GM19025 (cell line): ENCODE results near the gene GIPC1.
"Not testable (repeated sequence)": the region's sequence is repeated elsewhere in the genome, so short reads cannot be mapped to it uniquely, and the experiment has no call there.

Experiments
- ATAC-seq: cut with Tn5 transposase; IDR thresholded peaks from one replicate; pipeline ENCODE4 v1.9.1; 2021; ENCODE audit warnings: mild to moderate bottlenecking, low read depth, moderate library complexity; ENCODE audit not compliant: unreplicated experiment

Gene GIPC1

DNA sequence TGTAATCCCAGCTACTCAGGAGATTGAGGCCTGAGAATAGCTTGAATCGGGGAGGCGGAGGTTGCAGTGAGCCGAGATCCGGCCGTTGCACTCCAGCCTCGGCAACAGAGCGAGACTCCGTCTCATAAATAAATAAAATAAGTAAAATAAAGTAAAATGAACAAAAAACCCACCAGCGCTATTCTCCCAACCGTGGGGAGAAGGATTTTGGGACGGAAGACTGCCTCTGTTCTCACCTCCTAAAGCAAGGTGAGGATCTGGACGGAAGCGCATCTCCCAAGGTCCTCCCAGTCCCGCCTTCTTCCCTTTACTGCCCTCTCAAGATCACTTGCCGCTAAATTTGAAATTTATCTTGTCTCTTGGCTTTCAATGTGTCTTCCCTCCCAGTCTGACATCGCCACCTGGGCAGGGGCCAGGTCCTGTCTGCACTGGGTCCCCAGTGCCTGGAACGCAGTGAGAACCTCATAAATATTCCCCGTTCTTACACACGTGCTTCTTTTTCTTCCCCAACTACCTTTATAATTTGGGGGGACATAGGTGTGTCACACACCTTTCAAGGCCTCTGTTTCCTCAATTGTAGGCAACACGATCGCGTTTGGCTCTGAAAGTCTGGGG lies 23.4 kb upstream of the GIPC1 start:
- no peak for ATAC-seq

DNA sequence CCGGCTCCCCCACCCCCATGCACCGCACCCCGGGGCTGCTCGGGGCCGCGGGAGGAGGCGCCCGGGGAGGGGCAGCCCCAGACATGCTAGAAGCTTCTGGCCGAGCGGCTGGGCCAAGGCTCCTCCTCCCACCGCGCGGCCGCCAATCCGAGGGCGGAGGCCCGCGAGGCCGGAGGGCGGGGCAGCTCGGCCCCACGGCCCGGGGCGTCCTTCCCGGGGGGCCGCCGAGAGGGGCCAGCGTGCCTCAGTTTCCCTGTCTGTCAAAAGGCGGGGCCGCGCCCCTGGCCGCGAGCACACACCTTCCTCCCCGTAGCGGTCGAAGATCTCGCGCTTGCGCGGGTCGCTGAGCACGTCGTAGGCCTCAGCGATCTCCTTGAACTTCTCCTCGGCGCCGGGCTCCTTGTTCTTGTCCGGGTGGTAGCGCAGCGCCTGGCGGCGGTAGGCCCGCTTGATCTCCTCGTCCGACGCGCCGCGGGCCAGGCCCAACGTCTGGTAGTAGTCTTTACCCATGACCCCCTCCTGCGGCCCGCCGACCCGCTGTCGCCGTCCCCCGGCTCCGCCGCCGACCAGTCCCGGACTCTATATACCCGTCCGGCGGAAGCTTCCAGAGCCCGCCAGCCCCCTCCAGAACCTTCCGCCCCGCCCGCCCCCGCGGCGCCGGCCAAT lies 22.0 kb upstream of the GIPC1 start, which contains the start of gene DNAJB1:
TSS of gene DNAJB1 (minus strand) at position 558 of the 666 bp plus-strand sequence. CDS start at position 510, 48 bp downstream.
- ATAC-seq, result peak; percentile 55

DNA sequence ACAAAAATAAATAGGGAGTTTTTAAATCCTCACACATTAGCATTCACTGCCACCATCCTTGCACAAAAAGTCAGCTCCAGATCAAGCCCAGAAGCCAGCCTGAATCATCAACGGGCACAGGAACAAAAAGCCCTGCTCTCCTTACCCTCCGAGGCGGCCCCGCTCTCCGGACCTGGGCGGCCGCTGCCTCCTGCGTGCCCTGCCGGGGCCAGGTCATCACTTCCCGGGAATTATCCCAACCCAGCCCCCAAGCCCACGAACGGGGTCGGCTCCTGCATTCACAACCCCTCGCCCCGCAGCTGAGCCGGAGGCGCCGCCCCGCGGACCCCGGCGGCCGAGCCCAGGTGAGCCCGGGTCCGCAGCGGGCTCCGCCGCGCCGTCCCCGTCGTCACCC lies 21.5 kb upstream of the GIPC1 start:
- ATAC-seq, result no peak

DNA sequence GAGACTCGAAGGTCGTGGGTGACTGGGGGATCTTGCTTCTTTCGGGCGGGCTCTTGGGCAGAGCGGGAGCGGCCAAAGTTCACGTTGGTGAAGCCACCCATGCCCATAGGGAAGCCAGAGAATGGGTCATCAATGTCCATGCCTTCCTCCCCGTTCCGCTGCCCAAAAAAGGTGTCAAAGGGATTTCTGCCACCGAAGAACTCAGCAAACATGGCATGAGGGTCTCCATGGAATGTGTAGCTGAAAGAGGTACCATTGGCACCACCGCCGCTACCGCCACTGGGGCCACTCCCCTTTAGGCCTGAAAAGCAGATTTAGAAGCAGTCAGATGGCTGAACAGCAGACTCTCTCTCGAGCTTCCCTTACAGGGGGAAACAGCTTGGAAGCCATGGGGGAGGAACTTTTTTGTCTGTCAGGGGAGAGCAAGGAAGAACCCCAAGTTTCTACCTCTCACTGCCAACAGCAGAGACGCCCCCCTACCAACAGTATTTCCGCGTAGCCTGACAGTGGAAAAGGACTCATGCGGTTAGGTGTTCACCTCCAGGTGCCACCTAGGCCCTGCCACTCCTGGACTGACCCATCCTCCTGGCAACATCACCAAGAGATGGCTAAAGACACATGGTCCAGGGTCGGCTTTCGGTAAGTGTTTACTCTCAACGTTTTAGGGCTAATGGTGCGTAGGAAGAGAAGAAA lies 21.0 kb upstream of the GIPC1 start:
- ATAC-seq, result no peak

DNA sequence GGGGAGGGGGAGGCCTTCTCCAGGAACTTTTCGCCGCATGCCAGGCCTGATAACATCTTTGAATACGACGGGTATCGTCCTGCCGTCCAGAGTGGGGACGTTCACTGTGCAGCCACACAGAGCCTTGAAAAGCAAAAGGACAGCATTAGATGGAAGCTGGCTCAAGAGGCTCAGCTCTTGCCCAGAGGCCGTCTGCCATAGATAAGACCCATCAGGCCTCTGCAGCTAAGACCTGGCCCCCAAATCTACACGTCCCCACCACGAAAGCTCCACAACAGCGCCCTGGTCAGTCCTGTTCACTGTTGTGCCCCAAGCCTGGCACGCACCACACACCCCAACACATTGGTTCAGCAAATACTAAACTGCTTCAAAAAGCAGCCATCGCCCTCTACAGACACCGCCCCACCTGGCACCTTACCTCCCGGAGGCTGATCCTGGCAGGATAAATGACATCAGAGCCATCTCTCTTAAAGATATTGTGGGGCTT lies 20.2 kb upstream of the GIPC1 start:
- no peak for ATAC-seq

DNA sequence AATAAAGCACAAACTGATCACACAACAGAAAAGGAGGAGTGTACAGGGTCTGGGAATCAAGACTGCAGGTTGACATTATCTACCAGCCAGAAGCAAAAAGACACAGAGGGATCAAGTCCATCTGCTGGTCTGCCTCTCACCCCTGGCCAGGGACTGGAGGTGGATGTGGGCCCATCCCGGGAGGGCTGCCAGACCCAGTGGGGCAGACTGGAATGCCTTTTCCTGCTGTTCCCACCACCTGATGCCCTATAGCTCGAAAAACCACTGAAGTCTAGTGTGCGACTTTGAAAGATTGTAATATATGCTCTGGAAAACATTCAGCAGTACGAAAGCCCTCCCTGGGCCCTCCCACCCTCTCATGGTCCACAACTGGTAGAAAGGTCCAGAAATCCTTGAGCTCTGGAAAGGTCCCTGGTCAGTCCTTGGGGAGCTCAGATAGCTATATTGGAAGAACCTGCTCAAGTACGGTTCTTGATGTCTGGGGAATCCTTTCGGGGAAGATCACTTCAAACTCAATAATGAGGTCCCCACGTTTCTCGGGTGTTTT lies 19.6 kb upstream of the GIPC1 start:
- ATAC-seq, result no peak

DNA sequence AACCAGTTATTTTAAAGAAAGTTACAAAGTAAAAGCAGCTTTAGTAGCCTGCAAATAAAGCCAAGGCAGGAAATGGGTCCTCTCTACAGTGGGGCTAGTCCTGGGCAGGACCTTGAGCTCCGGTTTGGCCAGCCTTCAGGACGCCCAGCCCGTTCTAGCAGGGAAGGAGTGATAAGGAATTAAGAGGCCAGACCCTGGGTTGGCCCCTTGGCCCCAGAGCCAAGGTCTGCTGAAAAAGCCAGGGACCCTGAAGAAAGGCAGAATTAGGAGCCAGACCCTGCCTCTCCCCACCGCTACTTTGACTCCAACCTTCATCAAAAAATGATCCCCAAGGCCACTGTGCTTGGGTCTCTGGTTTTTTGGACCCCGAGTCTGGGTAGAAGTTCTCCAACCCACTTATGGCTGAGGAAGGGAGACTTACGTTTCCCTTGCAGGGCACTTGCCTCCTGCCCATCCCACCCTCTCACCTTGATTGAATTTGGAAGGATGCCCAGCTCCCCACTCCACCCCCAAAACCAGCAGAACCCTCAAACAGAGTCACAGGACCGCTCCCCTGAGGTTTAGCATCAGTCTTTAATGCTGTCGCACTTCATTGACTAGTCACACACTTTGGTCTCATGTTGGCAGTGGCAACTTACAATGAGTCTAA lies 18.4 kb upstream of the GIPC1 start:
- no peak for ATAC-seq

DNA sequence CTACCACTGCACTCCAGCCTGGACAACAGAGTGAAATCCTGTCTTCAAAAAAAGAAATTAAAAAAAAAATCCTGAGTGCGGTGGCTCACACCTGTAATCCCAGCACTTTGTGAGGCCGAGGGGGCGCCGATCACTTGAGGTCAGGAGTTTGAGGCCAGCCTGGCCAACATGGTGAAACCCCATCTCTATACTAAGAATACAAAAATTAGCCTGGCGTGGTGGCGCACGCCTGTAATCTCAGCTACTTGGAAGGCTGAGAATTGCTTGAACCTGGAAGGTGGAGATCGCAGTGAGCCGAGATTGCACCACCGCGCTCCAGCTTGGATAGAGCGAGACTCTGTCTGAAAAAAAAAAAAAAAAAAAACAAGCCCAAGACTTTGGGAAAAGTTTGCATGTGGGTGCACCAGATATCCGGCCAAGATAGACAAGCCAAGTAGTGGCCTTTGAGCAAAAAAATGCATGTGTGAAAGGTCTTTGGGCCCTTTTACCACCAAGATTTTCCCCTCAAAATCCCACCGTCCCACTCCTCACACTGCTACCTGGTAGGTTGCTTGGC lies 16.6 kb upstream of the GIPC1 start:
- no peak for ATAC-seq

DNA sequence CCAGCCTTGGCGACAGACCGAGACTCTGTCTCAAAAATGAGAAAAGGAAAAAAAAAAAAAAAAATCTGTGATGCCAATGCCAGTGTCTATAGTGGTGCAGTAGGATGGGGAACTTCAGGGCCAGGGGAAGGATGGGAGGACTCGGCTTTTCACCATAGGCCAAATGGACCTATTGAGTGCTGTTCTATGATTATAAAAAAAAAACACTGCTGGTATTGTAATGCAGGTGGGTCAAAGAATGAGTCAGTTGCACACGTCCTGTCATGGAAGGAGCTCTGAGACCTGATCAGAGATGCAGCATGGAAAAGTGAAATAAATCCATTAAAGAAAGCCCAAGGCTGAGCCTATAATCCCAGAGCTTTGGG lies 15.3 kb upstream of the GIPC1 start:
- no peak for ATAC-seq

DNA sequence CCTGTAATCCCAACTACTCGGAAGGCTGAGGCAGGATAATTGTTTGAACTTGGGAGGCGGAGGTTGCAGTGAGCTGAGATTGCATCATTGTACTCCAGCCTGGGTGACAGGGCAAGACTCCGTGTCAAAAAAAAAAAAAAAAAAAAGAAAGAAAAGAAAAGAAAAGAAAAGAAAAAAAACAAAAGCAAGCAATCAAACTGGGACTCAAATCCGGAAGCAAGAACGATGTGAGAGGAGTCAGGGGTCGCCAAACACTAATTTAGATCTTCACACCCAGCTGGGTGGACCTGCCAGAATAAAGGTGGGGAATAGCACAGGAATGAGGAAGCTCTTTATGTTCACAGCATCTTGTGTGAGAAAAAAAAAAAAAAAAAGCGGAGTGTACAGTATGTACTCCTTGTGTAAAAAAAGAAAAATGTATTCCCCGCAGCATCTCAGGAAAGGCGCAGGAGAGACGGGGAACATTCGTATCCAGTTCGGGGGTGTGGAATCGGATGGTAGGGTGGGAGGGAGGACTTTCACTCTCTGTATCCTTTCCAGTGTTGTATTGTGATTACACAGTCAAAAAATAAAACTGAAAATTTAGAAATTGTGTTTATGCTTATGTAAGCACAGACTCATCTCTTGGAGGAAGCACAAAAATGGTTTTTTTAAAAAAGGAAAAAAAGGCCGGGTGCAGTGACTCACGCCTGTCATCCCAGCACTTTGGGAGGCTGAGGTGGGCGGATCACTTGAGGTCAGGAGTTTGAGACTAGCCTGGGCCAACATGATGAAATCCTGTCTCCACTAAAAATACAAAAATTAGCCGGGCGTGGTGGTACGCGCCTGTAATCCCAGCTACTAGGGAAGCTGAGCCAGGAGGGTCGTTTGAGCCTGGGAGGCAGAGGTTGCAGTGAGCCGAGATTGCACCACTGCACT lies 14.6 kb upstream of the GIPC1 start:
- no peak for ATAC-seq

DNA sequence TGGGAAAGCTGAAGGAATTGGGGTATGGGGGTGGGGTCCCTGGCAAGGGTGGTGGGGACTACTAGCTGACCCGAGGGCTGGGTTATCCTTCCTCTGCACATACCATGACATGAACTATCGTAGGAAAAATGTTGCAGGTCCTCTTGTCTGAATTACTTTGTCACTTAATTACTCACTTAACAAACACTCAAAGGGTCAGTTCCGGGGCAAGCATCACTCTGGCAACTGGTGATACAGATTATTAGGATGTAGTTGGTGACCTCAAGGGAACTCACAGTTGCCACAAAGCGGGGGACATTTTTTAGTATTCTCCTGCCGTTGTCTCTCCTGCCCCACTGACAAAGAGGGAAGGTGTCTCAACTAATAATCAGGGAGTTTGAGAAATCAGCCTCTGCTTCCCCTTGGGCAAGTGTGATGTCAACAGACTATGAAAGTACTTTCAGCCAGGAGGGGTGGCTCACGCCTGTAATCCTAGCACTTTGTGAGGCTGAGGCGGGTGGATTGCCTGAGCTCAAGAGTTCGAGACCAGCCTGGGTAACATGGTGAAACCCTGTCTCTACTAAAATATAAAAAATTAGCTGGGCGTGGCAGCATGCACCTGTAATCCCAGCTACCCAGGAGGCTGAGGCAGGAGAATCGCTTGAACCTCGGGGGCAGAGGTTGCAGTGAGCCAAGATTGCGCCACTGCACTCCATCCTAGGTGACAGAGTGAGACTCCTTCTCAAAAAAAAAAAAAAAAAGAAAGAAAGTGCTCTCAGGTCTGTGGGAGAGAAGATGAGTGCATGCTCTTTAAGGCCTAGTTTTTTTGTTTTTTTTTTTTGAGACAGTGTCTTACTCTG lies 12.0 kb upstream of the GIPC1 start:
- no peak for ATAC-seq

DNA sequence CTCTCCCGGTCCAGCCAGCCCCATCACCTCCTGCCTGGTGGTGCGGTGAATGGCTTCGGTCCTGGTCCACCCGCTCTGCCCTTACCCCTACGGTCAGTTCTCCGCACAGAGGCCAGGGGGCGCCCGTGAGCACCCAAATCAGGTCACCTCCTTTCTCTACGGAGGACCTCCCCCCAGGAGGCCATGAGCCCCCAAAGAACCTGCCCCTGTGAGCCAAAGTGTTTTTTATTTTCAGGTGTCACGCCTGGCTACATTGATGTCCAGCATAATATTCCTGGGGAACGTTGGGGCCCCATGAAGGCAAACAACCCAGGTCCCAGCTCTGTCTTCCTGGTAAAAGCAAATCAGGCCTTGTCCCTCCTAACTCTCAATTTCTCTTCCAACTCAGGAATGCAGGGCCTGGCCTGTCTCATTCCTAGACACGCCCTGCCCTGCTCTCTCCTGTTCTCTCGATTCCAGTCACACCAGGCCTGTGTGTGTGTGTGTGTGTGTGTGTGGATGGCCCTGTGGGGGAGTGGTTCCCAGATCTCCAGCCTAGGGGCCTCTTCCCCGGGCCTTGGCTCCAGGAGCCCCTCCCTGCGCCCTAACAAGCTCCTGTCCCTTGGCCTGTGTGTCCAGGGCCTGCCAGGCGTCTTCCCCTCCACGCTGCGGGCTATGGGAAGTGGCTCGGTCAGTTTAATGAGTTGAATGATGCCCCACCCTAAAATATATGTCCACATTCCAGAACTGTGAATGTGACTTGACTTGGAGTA lies 9.7 kb upstream of the GIPC1 start:
- no peak for ATAC-seq

DNA sequence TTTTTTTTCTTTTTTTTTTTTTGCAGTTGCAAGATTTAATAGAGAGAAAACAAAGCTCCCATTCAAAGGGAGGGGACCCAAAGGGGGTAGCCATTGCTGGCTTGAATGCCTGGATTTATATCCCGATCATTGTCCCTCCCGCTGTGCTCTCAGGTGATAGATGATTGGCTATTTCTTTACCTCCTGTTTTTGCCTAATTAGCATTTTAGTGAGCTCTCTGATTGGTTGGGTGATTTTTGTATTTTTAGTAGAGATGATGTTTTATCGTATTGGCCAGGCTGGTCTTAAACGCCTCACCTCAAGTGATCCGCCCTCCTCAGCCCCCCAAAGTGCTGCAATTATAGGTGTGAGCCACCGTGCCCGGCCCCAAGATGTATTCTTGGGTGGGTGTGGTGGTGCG lies 8.6 kb upstream of the GIPC1 start:
- not testable (repeated sequence) for ATAC-seq

DNA sequence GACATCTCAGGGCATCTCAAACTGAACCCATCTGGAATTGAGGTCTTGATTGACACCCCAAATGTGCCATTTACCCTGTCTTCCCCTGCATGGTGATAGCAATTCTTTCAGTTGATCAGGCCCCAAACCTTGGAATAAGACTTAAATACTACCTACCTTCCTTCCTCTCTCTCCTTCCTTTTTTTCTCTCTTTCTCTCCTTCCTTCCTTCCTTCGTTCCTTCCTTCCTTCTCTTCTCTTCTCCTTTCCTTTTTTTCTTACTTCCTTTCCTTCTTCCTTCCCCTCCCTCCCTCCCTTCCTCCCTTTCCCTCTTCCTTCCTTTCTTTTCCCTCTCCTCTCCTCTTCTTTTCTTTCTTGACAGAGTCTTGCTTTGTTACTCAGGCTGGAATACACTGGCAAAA lies 7.4 kb upstream of the GIPC1 start:
- no peak for ATAC-seq

DNA sequence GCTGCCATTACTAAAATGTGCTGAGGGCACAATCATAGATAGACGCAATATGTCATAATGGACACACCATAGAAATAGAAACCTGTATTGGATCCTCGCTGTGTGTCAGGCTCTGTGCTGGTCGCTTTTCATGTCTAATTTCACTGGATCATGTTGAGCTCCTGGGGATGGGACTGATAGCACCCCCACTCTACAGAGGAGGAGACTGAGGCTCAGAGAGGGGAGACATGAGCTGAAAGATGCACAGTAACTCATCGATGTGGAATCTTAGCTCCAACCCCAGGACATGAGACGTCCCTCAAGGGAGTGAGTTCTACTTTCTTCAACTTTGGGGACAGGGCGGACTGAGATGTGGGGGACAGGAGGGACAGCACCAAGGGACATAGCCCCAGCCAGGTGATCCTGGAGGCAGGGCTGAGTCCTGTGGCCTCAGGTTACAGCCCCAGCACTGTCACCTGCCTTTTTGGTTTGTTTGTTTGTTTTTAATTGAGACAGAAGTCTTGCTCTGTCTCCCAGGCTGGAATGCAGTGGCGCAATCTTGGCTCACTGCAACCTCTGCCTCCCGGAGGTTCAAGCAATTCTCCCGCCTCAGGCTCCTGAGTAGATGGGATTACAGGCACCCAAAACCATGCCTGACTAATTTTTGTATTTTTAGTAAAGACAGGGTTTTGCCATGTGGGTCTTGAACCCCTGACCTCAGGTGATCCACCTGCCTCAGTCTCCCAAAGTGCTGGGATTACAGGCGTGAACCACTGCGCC lies 6.6 kb upstream of the GIPC1 start:
- ATAC-seq, result no peak

DNA sequence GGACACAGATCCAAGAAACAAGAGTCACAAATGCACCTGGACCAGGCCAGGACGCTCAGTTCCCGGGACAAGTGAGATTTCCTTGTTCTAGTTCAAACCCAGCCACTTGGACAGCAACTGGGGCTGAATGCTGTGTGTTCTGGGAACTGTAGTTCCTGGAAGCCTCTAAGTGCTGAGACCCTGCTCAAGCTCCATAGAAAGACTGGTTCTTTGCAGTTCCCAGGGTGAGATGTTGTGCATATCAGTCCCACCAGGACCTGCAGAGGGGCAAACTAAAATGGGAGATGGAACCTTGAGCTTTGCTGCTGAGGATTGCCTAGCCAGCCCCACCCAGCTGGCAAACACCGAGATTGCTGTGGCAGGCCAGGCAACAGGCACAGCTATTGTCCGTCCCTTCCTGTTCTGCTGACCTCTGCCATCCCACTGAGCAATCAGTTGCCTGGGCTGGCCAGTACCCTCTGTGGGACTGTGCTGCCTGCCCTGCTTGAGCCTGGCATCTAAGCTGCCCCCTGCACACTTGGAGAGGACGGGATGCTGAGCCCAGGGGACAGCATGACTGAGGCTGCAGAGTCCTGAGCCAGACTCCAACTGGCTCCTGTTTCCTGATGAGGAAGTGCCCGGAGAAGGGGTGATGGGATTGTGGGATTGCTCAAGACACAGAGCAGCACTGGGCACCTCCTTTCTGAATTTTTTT lies 1.4 kb upstream of the GIPC1 start:
- no peak for ATAC-seq

DNA sequence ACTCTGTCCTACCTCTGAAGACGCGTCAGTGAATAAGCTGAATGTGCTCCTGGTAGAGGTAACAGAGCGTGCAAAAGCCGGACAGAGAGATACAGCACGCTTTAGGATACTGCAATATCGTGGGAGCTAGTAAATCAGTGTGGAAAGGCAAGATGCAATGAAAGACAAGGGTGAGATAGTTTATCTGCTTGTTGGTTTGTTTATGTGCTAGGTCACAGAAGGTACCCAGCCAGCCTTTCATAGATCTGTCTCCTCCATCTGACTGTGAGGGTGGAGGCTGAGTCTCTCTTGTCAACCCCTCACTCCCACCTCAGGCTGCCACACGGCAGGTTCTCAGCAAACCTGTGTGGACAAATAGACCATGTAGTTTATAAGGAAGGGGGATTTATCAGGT lies 904 bp upstream of the GIPC1 start:
- no peak for ATAC-seq
